Right lobe of liver (tissue), 6 donors: Measurements from ENCODE around the gene CLSTN2. TPM values are rescaled to one million over a fixed set of nuclear protein-coding genes. Genes with fewer than 3 reads are reported as not detected.

Experiments used
- ATAC-seq, 4 donors: fragments of 200-7000 bp; cut with Tn5 transposase; one replicate each; pipeline ENCODE4 v1.9.1; 2020; ENCODE audit warnings: mild to moderate bottlenecking in 4 of 4, moderate library complexity in 4 of 4
- DNase-seq, 3 donors: peaks; one replicate each; pipeline ENCODE4 v3.0.0-alpha.2; 2020
- H3K27ac ChIP-seq, 3 donors: fragments of 200-600 bp; one replicate each; pipeline ENCODE4 v1.8.0; 2022
- H3K27me3 ChIP-seq, 2 donors: fragments of 200-600 bp; one replicate each; pipeline ENCODE4 v1.8.0; 2022
- H3K36me3 ChIP-seq, 4 donors: fragments of 200-600 bp; sonication (generic) in 1 of 4; one replicate each; pipeline versions ENCODE4 v1.5.1 to v1.8.0; 2017 to 2022; ENCODE audit warnings: control low read depth in 1 of 4
- H3K4me1 ChIP-seq, 4 donors: fragments of 200-600 bp; sonication (generic) in 1 of 4; one replicate each; pipeline versions ENCODE4 v1.5.1 to v1.8.0; 2017 to 2022; ENCODE audit warnings: control low read depth in 1 of 4
- H3K4me3 ChIP-seq, 3 donors: fragments of 200-600 bp; one replicate each; pipeline ENCODE4 v1.8.0; 2022
- H3K9me3 ChIP-seq, 4 donors: fragments of 200-600 bp; sonication (generic) in 1 of 4; one replicate each; pipeline versions ENCODE4 v1.5.1 to v1.8.0; 2017 to 2022; ENCODE audit warnings: control low read depth in 1 of 4
- POLR2A ChIP-seq: fragments of 450-650 bp; IDR thresholded peaks from one replicate; pipeline ENCODE4 v1.6.1; 2017; ENCODE audit warnings: antibody characterized with exemption, mild to moderate bottlenecking
- WGBS: methylation state at CpG from one replicate; pipeline ENCODE4 v1.1.6; 2018; ENCODE audit warnings: low coverage, low lambda C conversion rate; ENCODE audit not compliant: insufficient coverage; ENCODE audit errors: missing lambda C conversion rate; 5-methylcytosine and 5-hydroxymethylcytosine counted together
- intact Hi-C, 2 donors: fragments of 100-400 bp; cut with DNase I; formaldehyde crosslinking; loops; one replicate each; pipeline versions ENCODE4 v1.11.2 to v1.14.1; 2022
- total RNA-seq, 6 experiments: library from RNA; depleted of rRNA in 2 of 6; stranded (reverse); fragments of >200 nt in 2 of 6; fragmentation: NEBNext Ultra II Directional in 3 of 6; extraction: Animal tissue kit (Norgen Biotek cat#: 25700) in 3 of 6; gene quantifications; one replicate each; pipeline versions ENCODE4 v1.1.0 to v1.2.4, GENCODE V29; 2016 to 2023
- TF ChIP-seq, protein P1 (sequence below), 4 donors: fragments of 200-600 bp in 3 of 4; fragments of 450-650 bp in 1 of 4; IDR thresholded peaks; one replicate each; pipeline versions ENCODE4 v1.5.1 to v1.8.0; 2016 to 2022; ENCODE audit warnings: antibody characterized with exemption in 4 of 4, mild to moderate bottlenecking in 2 of 4
- donor health status: DM: no; HTN: yes; CAD: no.
- donor health status: DM: no; HTN: no; CAD: no.
- donor health status: DM: no; HTN: no; CAD: no.
- donor health status: DM: no; HTN: yes; CAD: no.
- donor health status: DM: no; HTN: yes; CAD: no.

Gene CLSTN2
- total RNA-seq, 6 experiments from 2014 or later, result 1.0 to 3.3 (median 2.0) TPM

DNA sequence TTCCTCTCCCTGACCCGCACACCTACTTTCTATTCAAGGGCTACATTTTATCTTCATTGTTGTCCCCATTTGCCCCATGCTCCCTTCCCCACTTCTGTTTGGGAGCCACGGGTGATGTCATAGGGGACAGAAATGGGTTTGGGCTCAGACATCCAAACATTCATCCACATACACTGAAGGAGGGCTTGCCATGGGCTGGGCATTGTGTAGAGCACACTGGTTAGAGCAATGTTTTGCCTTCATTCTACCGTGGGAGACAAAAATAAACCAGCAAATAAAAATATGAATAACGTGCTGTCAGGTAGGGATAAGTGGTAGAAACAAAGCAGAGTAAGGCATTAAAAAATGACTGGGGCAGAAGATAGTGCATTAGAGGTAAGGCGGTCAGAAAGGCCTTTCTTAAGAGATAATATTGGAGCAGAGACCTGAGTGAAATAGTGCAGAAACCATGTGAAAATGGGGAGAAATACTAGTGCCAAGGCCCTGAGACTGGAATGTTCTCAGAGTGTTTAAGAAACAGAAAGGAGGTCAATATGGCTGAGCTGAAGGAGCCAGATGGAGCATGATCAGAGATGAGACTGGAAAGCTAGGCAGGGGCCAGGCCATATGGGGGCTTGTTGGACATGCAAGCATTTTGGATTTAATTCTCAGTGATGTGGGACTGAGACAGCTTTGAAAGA, 40.9 kb upstream of the CLSTN2 start:
- no peak for DNase-seq
- no peak for ATAC-seq
- 75% methylated on average over 5 of the region's 5 CpGs for WGBS
- no peaks in the 10 kb centered on the region for H3K9me3 ChIP-seq
- H3K27ac ChIP-seq, result no peak overlapping the region
- TF ChIP-seq POLR2A, result no peak
- TF ChIP-seq, protein P1, sequence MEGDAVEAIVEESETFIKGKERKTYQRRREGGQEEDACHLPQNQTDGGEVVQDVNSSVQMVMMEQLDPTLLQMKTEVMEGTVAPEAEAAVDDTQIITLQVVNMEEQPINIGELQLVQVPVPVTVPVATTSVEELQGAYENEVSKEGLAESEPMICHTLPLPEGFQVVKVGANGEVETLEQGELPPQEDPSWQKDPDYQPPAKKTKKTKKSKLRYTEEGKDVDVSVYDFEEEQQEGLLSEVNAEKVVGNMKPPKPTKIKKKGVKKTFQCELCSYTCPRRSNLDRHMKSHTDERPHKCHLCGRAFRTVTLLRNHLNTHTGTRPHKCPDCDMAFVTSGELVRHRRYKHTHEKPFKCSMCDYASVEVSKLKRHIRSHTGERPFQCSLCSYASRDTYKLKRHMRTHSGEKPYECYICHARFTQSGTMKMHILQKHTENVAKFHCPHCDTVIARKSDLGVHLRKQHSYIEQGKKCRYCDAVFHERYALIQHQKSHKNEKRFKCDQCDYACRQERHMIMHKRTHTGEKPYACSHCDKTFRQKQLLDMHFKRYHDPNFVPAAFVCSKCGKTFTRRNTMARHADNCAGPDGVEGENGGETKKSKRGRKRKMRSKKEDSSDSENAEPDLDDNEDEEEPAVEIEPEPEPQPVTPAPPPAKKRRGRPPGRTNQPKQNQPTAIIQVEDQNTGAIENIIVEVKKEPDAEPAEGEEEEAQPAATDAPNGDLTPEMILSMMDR (IDR thresholded peaks at IDR 0.05), result no peak
- H3K36me3 ChIP-seq, result no peaks in the 10 kb centered on the region
- no peaks in the 10 kb centered on the region for H3K27me3 ChIP-seq
- intact Hi-C loops, result no loop called here
- no peak overlapping the region for H3K4me3 ChIP-seq
- no peaks in the 10 kb centered on the region for H3K4me1 ChIP-seq

DNA sequence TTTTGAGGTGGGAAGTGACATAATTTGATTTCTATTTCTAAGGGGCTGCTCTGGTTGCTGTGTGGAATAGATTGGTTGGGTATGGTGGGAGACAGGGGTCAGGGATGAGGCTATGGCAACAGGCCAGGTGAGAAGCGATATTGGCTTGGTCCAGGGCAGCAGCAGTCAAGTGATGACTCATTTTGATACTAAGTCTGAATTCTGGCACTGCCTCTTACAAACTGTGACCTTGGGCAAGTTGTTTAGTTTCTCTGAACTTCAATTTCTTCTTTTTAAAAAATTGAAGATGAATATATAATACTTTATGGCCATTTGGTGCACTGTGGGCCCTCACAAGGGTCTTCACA, 40.4 kb upstream of the CLSTN2 start:
- DNase-seq (no peak), ATAC-seq (no peak)
- Histone ChIP-seq H3K4me1 (no peaks in the 10 kb centered on the region), H3K27ac (no peak overlapping the region), H3K27me3 (no peaks in the 10 kb centered on the region), H3K36me3 (no peaks in the 10 kb centered on the region), H3K9me3 (no peaks in the 10 kb centered on the region), H3K4me3 (no peak overlapping the region)
- no peak for TF ChIP-seq POLR2A
- TF ChIP-seq, protein P1 (IDR thresholded peaks at IDR 0.05), result no peak
- 40% methylated on average over 1 of the region's 1 CpG for WGBS
- intact Hi-C loops, result no loop called here

DNA sequence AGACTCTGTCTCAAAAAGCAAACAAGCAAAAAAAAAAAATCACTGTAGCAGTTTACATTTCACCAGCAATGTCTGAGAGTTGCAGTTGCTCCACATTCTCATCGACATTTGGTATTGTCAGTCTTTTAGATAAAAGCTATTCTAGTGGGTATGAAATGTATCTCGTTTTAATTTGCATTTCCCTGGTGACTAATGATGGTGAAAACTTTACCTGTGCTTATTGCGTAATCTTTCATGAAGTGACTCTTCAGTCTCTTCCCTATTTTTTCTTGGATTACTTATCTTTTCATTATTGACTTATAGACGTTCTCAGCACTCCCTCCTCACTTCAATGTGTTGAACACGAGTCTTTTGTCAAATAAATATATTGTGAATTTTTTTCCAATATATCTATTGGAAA, 37.2 kb upstream of the CLSTN2 start:
- TF ChIP-seq, protein P1 (IDR thresholded peaks at IDR 0.05), result no peak
- TF ChIP-seq POLR2A, result no peak
- 57% methylated on average over 5 of the region's 5 CpGs for WGBS
- DNase-seq (no peak), ATAC-seq (no peak)
- Histone ChIP-seq H3K27ac (no peak overlapping the region), H3K27me3 (no peaks in the 10 kb centered on the region), H3K4me1 (no peaks in the 10 kb centered on the region), H3K9me3 (no peaks in the 10 kb centered on the region), H3K4me3 (no peak overlapping the region), H3K36me3 (no peaks in the 10 kb centered on the region)
- intact Hi-C loops, result no loop called here

DNA sequence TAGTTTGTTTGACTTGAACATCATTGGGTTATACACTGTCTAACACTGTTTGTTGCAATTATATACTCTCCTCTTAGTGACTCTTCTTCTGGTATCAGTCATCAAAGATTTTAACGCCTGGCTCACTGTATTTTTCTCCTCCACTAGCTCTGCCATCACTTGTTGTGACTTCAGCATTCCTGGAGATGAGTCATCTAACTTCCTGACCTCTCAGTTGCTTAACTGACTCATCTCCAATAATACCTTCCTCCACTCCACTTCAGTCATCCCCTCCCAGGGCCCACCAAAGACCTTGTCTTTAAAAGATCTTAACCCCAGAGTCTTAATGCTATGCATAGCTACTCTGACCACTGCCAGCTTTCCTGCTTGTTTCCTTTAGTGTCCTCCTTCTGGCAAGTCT, 28.6 kb upstream of the CLSTN2 start:
- no peak for TF ChIP-seq POLR2A
- TF ChIP-seq, protein P1 (IDR thresholded peaks at IDR 0.05), result no peak

More for the DNA sequence above, 28.6 kb upstream of the CLSTN2 start:
- Histone ChIP-seq H3K9me3 (no peaks in the 10 kb centered on the region), H3K27me3 (no peaks in the 10 kb centered on the region), H3K4me1 (no peaks in the 10 kb centered on the region), H3K27ac (no peak overlapping the region), H3K36me3 (no peaks in the 10 kb centered on the region), H3K4me3 (no peak overlapping the region)
- ATAC-seq (peak in 1 of 4 donors; percentile 59), DNase-seq (no peak)
- intact Hi-C loops, result no loop called here
- WGBS, result 40% methylated on average over 1 of the region's 1 CpG
